ENCODE results near the gene PYDC2.

Gene PYDC2

DNA sequence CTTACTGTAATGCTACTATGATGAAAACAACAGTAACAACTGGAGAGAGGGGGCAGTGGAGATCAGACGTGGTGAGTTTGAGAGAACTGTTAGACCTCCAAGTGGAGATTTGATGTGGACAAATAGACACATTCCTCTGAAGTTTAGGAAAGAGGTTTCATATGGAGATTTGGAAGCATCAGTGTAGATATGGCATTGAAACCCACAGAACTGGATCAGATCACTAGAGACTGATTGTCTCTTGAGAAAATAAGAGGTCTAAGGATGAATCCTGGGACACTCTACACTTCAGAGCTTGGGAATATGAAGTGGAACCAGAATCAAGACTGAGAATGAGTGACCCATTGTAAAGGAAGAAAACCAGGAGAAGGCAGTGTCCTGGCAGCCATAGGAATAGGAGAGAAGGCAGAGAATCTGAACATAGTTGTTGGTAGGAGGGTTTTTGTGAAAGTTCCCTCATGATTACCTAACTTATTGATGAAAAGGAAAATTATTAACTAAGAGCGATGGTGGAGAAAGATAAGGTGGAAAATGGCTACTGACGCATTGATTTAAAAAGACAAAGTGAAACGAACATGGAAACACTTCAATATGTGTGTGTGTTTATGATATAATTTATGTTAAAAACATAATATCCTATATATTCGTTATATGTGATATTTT lies 29.7 kb upstream of the PYDC2 start:
- H3K27ac ChIP-seq (ENCODE audit: low read depth, low read length), result no peak overlapping the region
- no peak overlapping the region for H3K4me3 ChIP-seq (ENCODE audit: low read length)
- WGBS, result 94% methylated on average over 4 of the region's 5 CpGs
- H3K9me3 ChIP-seq (ENCODE audit: insufficient read depth, low read depth, low read length), result no peaks in the 10 kb centered on the region
- H3K4me1 ChIP-seq (ENCODE audit: insufficient read depth, low read length), result peaks cover 7% of the 10 kb centered on the region; the same call in 1 of the 2 replicates
- H3K9ac ChIP-seq (ENCODE audit: low read depth, low read length), result no peak overlapping the region
- H3K27me3 ChIP-seq (ENCODE audit: insufficient read depth, low read length), result no peaks in the 10 kb centered on the region
- H3K36me3 ChIP-seq (ENCODE audit: insufficient read depth, low read length), result no peaks in the 10 kb centered on the region

DNA sequence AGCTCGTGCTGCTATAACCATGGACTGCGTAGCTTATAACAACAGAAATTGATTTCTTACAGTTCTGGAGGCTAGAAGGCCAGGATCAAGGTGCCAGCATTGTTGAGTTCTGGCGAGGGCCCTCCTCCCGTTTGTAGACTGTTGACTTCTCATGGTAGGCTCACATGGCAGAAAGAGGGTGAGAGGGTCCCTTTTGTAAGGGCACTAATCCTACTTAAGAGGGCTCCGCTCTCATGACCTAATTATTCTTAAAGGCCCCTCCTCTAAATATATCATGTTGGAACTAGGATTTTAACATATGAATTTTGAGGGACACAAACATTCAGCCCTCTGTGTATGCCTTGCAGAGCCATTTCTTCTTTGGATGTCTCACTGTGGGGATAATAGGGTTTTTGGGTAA lies 28.8 kb upstream of the PYDC2 start:
- no peaks in the 10 kb centered on the region for H3K9me3 ChIP-seq (ENCODE audit: insufficient read depth, low read depth, low read length)
- 96% methylated on average over 4 of the region's 5 CpGs for WGBS
- no peak overlapping the region for H3K27ac ChIP-seq (ENCODE audit: low read depth, low read length)
- no peaks in the 10 kb centered on the region for H3K36me3 ChIP-seq (ENCODE audit: insufficient read depth, low read length)
- H3K9ac ChIP-seq (ENCODE audit: low read depth, low read length), result no peak overlapping the region
- H3K4me3 ChIP-seq (ENCODE audit: low read length), result no peak overlapping the region
- no peaks in the 10 kb centered on the region for H3K27me3 ChIP-seq (ENCODE audit: insufficient read depth, low read length)
- peaks cover 7% of the 10 kb centered on the region; the same call in 1 of the 2 replicates for H3K4me1 ChIP-seq (ENCODE audit: insufficient read depth, low read length)

DNA sequence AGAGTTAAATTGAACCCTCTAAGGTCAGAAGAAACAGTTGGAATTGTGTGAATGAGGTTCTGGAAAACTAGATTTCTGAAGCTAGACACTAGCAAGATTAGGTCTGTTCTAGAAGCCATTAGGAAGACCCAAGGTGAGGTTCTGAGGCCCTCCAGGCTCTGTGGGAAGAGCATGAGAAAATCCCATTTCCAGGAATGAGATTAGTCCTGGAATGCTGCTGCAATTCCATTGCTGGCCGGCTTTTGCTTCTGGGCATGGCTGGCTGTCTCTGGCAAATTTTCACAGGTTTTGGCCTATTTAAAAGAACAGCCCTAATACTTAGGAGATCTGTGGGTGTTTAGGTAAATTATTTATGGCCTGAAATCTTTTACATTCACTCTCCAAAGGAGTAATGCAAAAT lies 26.9 kb upstream of the PYDC2 start:
- 97% methylated on average over 1 of the region's 1 CpG for WGBS
- no peaks in the 10 kb centered on the region for H3K9me3 ChIP-seq (ENCODE audit: insufficient read depth, low read depth, low read length)

DNA sequence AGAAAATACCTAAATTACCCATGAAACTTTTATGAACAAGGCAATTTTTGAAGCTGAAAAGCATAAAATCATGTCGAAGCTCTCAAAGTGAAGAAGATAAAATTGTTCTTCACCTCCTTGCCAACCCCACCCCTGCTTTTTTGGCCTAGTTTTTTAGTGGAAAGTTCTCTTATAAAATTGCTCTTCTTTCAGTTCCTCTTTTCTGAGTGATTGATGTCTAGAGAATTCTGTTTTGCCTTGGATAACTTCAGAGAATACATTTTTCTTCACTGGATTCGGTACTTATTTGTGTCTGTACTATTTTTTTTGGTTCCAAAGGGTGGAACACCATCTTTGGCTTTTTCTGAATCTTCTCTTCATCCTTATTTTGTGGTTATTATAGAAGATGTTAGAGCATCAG lies 25.0 kb upstream of the PYDC2 start:
- WGBS, result 80% methylated on average over 2 of the region's 2 CpGs
- H3K27ac ChIP-seq (ENCODE audit: low read depth, low read length), result no peak overlapping the region
- no peak overlapping the region for H3K4me3 ChIP-seq (ENCODE audit: low read length)
- peaks cover 4% of the 10 kb centered on the region; the same call in 1 of the 2 replicates for H3K9me3 ChIP-seq (ENCODE audit: insufficient read depth, low read depth, low read length)
- H3K36me3 ChIP-seq (ENCODE audit: insufficient read depth, low read length), result no peaks in the 10 kb centered on the region
- no peaks in the 10 kb centered on the region for H3K27me3 ChIP-seq (ENCODE audit: insufficient read depth, low read length)
- no peaks in the 10 kb centered on the region for H3K4me1 ChIP-seq (ENCODE audit: insufficient read depth, low read length)
- H3K9ac ChIP-seq (ENCODE audit: low read depth, low read length), result no peak overlapping the region

More for the DNA sequence above, 26.9 kb upstream of the PYDC2 start:
- H3K4me1 ChIP-seq (ENCODE audit: insufficient read depth, low read length), result no peaks in the 10 kb centered on the region
- H3K27ac ChIP-seq (ENCODE audit: low read depth, low read length), result no peak overlapping the region
- H3K9ac ChIP-seq (ENCODE audit: low read depth, low read length), result no peak overlapping the region
- no peaks in the 10 kb centered on the region for H3K36me3 ChIP-seq (ENCODE audit: insufficient read depth, low read length)
- H3K27me3 ChIP-seq (ENCODE audit: insufficient read depth, low read length), result no peaks in the 10 kb centered on the region
- H3K4me3 ChIP-seq (ENCODE audit: low read length), result no peak overlapping the region

DNA sequence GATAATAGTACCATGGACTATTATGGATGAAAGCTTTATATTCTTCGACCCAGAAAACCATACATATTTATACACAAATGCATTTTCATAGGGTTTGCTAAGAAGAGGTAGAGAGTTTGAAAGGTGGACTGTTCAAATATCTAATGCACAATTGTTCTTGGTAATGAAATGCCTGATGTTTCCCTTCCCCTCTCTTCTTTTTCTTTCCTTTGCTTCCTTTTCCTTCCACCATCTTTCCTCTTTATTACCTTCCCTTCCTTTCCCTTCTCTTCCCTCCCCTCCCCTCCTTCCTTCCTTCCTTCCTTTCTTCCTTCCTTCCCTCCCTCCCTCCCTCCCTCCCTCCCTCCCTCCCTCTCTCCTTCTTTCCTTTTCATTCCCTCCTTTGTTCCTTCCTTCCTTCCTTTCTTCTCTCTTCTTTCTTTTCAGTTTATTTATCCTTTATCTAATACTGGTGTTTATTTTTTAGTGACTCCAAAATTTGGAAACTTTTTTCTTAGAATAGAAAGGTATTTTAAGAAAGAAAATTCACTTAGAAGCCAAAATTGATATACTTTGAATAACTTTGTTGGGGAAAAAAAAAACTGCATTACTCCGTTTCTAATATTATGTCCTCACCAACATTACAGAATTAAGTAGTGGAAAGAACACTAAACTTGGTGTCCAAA lies 22.7 kb upstream of the PYDC2 start:
- no peaks in the 10 kb centered on the region for H3K4me1 ChIP-seq (ENCODE audit: insufficient read depth, low read length)
- no peaks in the 10 kb centered on the region for H3K36me3 ChIP-seq (ENCODE audit: insufficient read depth, low read length)
- no peaks in the 10 kb centered on the region for H3K27me3 ChIP-seq (ENCODE audit: insufficient read depth, low read length)
- no peak overlapping the region for H3K27ac ChIP-seq (ENCODE audit: low read depth, low read length)
- peaks cover 4% of the 10 kb centered on the region; the same call in 1 of the 2 replicates for H3K9me3 ChIP-seq (ENCODE audit: insufficient read depth, low read depth, low read length)
- WGBS, result no CpG with 5 or more reads among the region's 2 CpGs
- no peak overlapping the region for H3K4me3 ChIP-seq (ENCODE audit: low read length)
- H3K9ac ChIP-seq (ENCODE audit: low read depth, low read length), result no peak overlapping the region

DNA sequence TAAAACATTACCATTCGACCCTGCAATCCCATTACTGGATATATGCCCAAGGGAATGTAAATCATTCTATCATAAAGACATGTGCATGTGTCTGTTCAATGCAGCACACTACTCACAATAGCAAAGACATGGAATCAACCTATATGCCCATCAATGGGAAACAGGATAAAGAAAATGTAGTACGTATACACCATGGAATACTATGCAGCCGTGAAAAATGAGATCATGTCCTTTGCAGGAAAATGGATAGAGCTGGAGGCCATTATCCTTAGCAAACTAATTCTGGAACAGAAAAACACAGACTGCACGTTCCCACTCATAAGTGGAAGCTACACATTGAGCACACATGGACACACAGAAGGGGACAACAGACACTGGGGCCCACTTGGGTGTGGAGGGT lies 20.4 kb upstream of the PYDC2 start:
- Histone ChIP-seq H3K4me3 (ENCODE audit: low read length) (no peak overlapping the region), H3K27ac (ENCODE audit: low read depth, low read length) (no peak overlapping the region), H3K9ac (ENCODE audit: low read depth, low read length) (no peak overlapping the region), H3K9me3 (ENCODE audit: insufficient read depth, low read depth, low read length) (peaks cover 4% of the 10 kb centered on the region; the same call in 1 of the 2 replicates), H3K27me3 (ENCODE audit: insufficient read depth, low read length) (no peaks in the 10 kb centered on the region), H3K36me3 (ENCODE audit: insufficient read depth, low read length) (no peaks in the 10 kb centered on the region), H3K4me1 (ENCODE audit: insufficient read depth, low read length) (no peaks in the 10 kb centered on the region)
- WGBS, result 98% methylated on average over 4 of the region's 4 CpGs

DNA sequence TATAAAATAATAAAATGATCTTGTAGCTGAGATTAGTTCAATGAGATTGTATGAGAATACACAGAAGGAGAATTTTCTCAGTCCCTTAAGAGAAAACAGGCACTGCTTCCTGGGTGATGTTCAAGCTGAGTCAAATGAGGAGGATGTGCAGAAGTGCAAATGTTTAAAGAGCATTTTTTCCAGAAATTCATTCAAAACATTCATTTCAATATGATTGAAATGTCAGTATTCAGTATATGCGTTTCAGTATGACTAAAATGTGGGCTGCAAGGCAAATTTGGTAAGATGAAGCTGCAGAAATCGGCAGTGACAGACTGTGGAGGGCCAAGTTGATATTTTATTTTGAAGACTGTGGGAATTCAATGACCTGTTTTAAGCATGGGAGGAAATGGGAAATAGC lies 19.3 kb upstream of the PYDC2 start:
- H3K36me3 ChIP-seq (ENCODE audit: insufficient read depth, low read length), result no peaks in the 10 kb centered on the region
- no peak overlapping the region for H3K27ac ChIP-seq (ENCODE audit: low read depth, low read length)
- no peaks in the 10 kb centered on the region for H3K27me3 ChIP-seq (ENCODE audit: insufficient read depth, low read length)
- WGBS, result 93% methylated on average over 2 of the region's 2 CpGs
- H3K4me1 ChIP-seq (ENCODE audit: insufficient read depth, low read length), result no peaks in the 10 kb centered on the region
- no peak overlapping the region for H3K4me3 ChIP-seq (ENCODE audit: low read length)
- no peak overlapping the region for H3K9ac ChIP-seq (ENCODE audit: low read depth, low read length)
- H3K9me3 ChIP-seq (ENCODE audit: insufficient read depth, low read depth, low read length), result peaks cover 4% of the 10 kb centered on the region; the same call in 1 of the 2 replicates

DNA sequence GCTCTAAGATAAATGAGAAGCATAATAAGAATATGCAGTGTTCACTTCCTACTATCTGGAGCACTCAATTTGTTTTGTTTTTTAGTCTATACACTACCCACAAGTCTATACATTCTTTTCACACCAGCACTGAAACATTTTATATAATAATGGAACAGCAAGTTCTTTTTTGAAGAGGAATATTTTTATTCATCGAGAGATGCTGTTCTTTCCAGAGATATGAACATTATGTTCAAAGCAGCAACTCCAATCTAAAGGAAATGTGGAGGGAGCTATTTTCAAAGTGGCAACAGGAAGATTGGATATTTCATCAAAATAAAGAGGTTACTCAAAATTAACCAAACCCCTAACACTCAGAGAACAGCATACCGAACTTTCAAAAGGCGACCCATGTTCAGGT lies 16.4 kb upstream of the PYDC2 start:
- H3K36me3 ChIP-seq (ENCODE audit: insufficient read depth, low read length), result no peaks in the 10 kb centered on the region
- H3K27ac ChIP-seq (ENCODE audit: low read depth, low read length), result no peak overlapping the region
- H3K27me3 ChIP-seq (ENCODE audit: insufficient read depth, low read length), result no peaks in the 10 kb centered on the region
- peaks cover 4% of the 10 kb centered on the region; the same call in 1 of the 2 replicates for H3K9me3 ChIP-seq (ENCODE audit: insufficient read depth, low read depth, low read length)
- H3K9ac ChIP-seq (ENCODE audit: low read depth, low read length), result no peak overlapping the region
- no peaks in the 10 kb centered on the region for H3K4me1 ChIP-seq (ENCODE audit: insufficient read depth, low read length)
- WGBS, result 97% methylated on average over 3 of the region's 3 CpGs
- no peak overlapping the region for H3K4me3 ChIP-seq (ENCODE audit: low read length)

DNA sequence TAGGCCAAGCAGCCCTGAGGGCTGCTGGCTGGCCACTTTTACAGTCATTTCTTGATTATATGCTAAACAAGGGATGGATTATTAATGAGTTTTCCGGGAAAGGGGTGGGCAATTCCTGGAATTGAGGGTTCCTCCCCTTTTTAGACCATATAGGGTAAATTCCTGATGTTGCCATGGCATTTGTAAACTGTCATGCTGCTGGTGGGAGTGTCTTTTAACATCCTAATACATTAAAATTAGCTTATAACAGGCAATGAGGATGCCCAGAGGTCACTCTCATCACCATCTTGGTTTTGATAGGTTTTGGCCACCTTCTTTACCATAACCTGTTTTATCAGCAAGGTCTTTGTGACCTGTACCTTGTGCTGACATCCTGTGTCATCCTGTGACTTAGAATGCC lies 11.7 kb upstream of the PYDC2 start:
- Histone ChIP-seq H3K4me1 (ENCODE audit: insufficient read depth, low read length) (no peaks in the 10 kb centered on the region), H3K36me3 (ENCODE audit: insufficient read depth, low read length) (no peaks in the 10 kb centered on the region), H3K9me3 (ENCODE audit: insufficient read depth, low read depth, low read length) (no peaks in the 10 kb centered on the region), H3K9ac (ENCODE audit: low read depth, low read length) (no peak overlapping the region), H3K27me3 (ENCODE audit: insufficient read depth, low read length) (no peaks in the 10 kb centered on the region), H3K27ac (ENCODE audit: low read depth, low read length) (no peak overlapping the region), H3K4me3 (ENCODE audit: low read length) (no peak overlapping the region)
- WGBS, result 100% methylated on average over 1 of the region's 1 CpG

DNA sequence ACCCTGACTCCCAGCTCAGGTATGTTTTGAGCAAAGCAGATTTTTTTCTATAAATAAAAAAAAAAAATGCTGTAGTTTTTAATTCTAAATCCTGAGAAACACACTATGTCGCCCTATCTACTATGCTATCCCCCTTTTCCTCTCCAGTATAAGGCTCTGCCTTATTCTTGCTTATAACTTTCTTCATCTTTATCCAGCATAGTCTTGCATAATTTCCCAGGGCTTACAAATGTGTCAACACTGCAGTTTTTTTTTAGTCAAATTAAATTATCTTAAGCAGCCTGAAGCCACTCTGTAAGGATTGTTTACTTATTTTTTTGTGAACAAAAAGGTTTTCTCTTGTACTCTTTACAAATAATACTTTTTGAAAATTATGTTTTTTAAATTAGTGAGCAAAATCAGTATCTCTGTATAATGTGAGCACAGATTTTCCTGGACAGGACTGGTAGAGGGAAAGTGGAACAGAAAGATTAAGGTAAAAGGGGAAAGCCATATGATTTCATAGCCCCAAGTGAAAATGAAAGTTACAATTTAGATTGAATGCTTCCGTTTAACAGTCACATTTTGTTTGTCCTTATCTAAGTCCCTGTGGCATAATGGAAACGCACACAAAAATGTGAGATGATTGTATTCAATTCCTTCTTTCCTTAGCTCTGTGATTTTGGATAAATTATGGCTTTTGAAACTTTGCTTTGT lies 5.6 kb upstream of the PYDC2 start:
- WGBS, result 83% methylated on average over 3 of the region's 3 CpGs
- no peaks in the 10 kb centered on the region for H3K4me1 ChIP-seq (ENCODE audit: insufficient read depth, low read length)
- H3K27me3 ChIP-seq (ENCODE audit: insufficient read depth, low read length), result no peaks in the 10 kb centered on the region
- no peaks in the 10 kb centered on the region for H3K36me3 ChIP-seq (ENCODE audit: insufficient read depth, low read length)
- H3K4me3 ChIP-seq (ENCODE audit: low read length), result no peak overlapping the region
- H3K27ac ChIP-seq (ENCODE audit: low read depth, low read length), result no peak overlapping the region
- no peaks in the 10 kb centered on the region for H3K9me3 ChIP-seq (ENCODE audit: insufficient read depth, low read depth, low read length)
- H3K9ac ChIP-seq (ENCODE audit: low read depth, low read length), result no peak overlapping the region

DNA sequence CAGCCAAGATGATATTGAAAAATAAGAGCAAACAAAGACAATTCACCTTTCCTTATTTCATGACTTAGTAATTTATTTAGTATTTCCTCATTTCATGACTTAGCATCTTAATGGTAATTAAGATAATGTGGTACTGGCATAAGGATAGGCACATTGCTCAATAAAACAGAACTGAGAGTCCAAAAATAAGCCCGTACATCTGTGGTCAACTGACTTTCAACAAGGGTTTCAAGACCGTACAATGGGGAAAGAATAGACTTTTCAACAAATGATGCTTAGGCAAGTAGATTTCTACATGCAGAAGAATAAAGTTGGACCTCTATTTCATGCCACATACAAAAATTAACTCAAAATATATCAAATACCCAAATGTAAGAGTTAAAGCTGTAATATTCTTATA lies 603 bp upstream of the PYDC2 start:
- Histone ChIP-seq H3K36me3 (ENCODE audit: insufficient read depth, low read length) (no peaks in the 10 kb centered on the region), H3K9me3 (ENCODE audit: insufficient read depth, low read depth, low read length) (no peaks in the 10 kb centered on the region), H3K27ac (ENCODE audit: low read depth, low read length) (no peak overlapping the region), H3K4me1 (ENCODE audit: insufficient read depth, low read length) (no peaks in the 10 kb centered on the region), H3K4me3 (ENCODE audit: low read length) (no peak overlapping the region), H3K27me3 (ENCODE audit: insufficient read depth, low read length) (no peaks in the 10 kb centered on the region), H3K9ac (ENCODE audit: low read depth, low read length) (no peak overlapping the region)
- WGBS, result 88% methylated on average over 2 of the region's 2 CpGs

All from HUES64 (cell line).